GM12878 (cell line): ENCODE results near the gene CD163. TPM values are rescaled to one million over a fixed set of nuclear protein-coding genes. Genes with fewer than 3 reads are reported as not detected.

Experiments used
- ATAC-seq: fragments of 200-7000 bp; cut with Tn5 transposase; 3 replicates; pipeline ENCODE4 v1.9.1; 2020; ENCODE audit warnings: mild to moderate bottlenecking, moderate library complexity
- BruUV-seq: library from RNA; stranded (reverse); fragments of 400-500 nt; replicated peaks from 2 replicates; lab custom pipeline; 2021; lab: Mats Ljungman, UMichigan
- CTCF ChIA-PET: fragments of 300-600 bp; sonication (Branson Sonifier 250); formaldehyde crosslinking; extraction: SDS; loops from one replicate; lab custom pipeline; 2021; ENCODE audit warnings: inconsistent platforms; lab: Yijun Ruan, JAX
- POLR2A ChIA-PET: fragments of 350-600 bp; formaldehyde crosslinking; extraction: SDS; loops from one replicate; lab custom pipeline; 2021; ENCODE audit warnings: inconsistent platforms; lab: Charles Lee
- RAD21 ChIA-PET: fragments of 300-600 bp; sonication (Branson Sonifier 250); formaldehyde crosslinking; loops from one replicate; lab custom pipeline; 2023; ENCODE audit warnings: antibody characterized with exemption; ENCODE audit not compliant: unreplicated experiment; lab: Charles Lee
- SMC1A ChIA-PET: fragments of 300-600 bp; sonication (Branson Sonifier 250); formaldehyde crosslinking; loops from one replicate; lab custom pipeline; 2023; ENCODE audit not compliant: unreplicated experiment, uncharacterized antibody; lab: Charles Lee
- DNase-seq: peaks from one replicate; pipeline ENCODE4 v3.0.0-alpha.2; 2011; ENCODE audit warnings: low read depth, low spot score
- FAIRE-seq: peaks from 3 replicates; lab custom pipeline; 2011; peaks lifted over from hg19 to GRCh38; lab: Jason Lieb, UNC
- H2AFZ ChIP-seq: 2 replicates; pipeline ENCODE4 v1.6.0; 2011; ENCODE audit warnings: low read depth, low read length, control low read depth; ENCODE audit not compliant: control insufficient read depth
- H3K27ac ChIP-seq: 2 replicates; pipeline ENCODE4 v1.5.1; 2011; ENCODE audit warnings: control low read depth; ENCODE audit not compliant: control insufficient read depth, insufficient read depth
- H3K27me3 ChIP-seq, 2 experiments: replicated peaks in 1 of 2; 2 replicates each; pipeline versions ENCODE4 v1.6.0 to v1.6.1; 2011; ENCODE audit warnings: low read length in 1 of 2; ENCODE audit not compliant: control insufficient read depth in 2 of 2, insufficient read depth in 2 of 2
- H3K36me3 ChIP-seq, 2 experiments: 2 replicates each; pipeline ENCODE4 v1.5.1; 2011; ENCODE audit warnings: low read length in 1 of 2; ENCODE audit not compliant: control insufficient read depth in 2 of 2, insufficient read depth in 2 of 2
- H3K4me1 ChIP-seq: 2 replicates; pipeline ENCODE4 v1.6.1; 2011; ENCODE audit warnings: mild to moderate bottlenecking, low read length, moderate library complexity, mixed read lengths; ENCODE audit not compliant: control insufficient read depth, insufficient read depth
- H3K4me2 ChIP-seq: 2 replicates; pipeline ENCODE4 v1.6.0; 2011; ENCODE audit warnings: control low read depth; ENCODE audit not compliant: control insufficient read depth, insufficient read depth
- H3K4me3 ChIP-seq: fragments of 200-600 bp; sonication (generic); 2 replicates; pipeline ENCODE4 v1.5.1; 2016
- H3K79me2 ChIP-seq: 2 replicates; pipeline ENCODE4 v1.6.0; 2011; ENCODE audit warnings: low read length; ENCODE audit not compliant: control insufficient read depth, insufficient read depth
- H3K9ac ChIP-seq: 2 replicates; pipeline ENCODE4 v1.8.0; 2011; ENCODE audit warnings: low read length, control low read depth, mixed read lengths; ENCODE audit not compliant: control insufficient read depth, insufficient read depth
- H3K9me3 ChIP-seq: replicated peaks from 3 replicates; pipeline ENCODE4 v1.5.1; 2011; ENCODE audit warnings: mild to moderate bottlenecking, low read length; ENCODE audit not compliant: control insufficient read depth, insufficient read depth
- H4K20me1 ChIP-seq: 2 replicates; pipeline ENCODE4 v1.6.0; 2011; ENCODE audit not compliant: control insufficient read depth, insufficient read depth
- BCL3 ChIP-seq: IDR thresholded peaks from 2 replicates; pipeline ENCODE4 v1.6.1; 2011; ENCODE audit warnings: borderline replicate concordance, low read depth, mild to moderate bottlenecking, moderate library complexity, low read length; ENCODE audit not compliant: insufficient read depth, poor library complexity, severe bottlenecking
- BRCA1 ChIP-seq: IDR thresholded peaks from 2 replicates; pipeline ENCODE4 v1.6.1; 2011; ENCODE audit warnings: low read depth, low read length, improper control_type of control experiment
- DPF2 ChIP-seq: fragments of 450-650 bp; IDR thresholded peaks from 2 replicates; pipeline ENCODE4 v1.6.1; 2017; ENCODE audit warnings: mild to moderate bottlenecking
- ELK1 ChIP-seq: IDR thresholded peaks from 2 replicates; pipeline ENCODE4 v1.6.1; 2012; ENCODE audit warnings: low read depth, low read length, improper control_type of control experiment
- NR2C2 ChIP-seq: IDR thresholded peaks from 2 replicates; pipeline ENCODE4 v1.6.1; 2011; ENCODE audit warnings: borderline replicate concordance, low read depth; ENCODE audit not compliant: control insufficient read depth, insufficient read length
- NR2F1 ChIP-seq: fragments of 450-650 bp; conservative IDR thresholded peaks from 2 replicates; pipeline ENCODE4 v1.6.1; 2017; ENCODE audit warnings: mild to moderate bottlenecking
- NRF1 ChIP-seq: conservative IDR thresholded peaks from 2 replicates; pipeline ENCODE4 v1.6.1; 2011; ENCODE audit warnings: mild to moderate bottlenecking, low read depth, low read length, improper control_type of control experiment
- ZBTB33 ChIP-seq: fragments of 450-650 bp; IDR thresholded peaks from 2 replicates; pipeline ENCODE4 v1.6.1; 2017; ENCODE audit warnings: mild to moderate bottlenecking
- WGBS: methylation state at CpG from one replicate; pipeline ENCODE4 v1.1.6; 2016; ENCODE audit warnings: low lambda C conversion rate; ENCODE audit not compliant: insufficient replicate concordance, insufficient coverage; ENCODE audit errors: missing lambda C conversion rate; 5-methylcytosine and 5-hydroxymethylcytosine counted together
- in situ Hi-C: fragments of 300-500 bp; cut with MboI; formaldehyde crosslinking; loops from 9 replicates; pipeline ENCODE4 v1.14.3; 2018; ENCODE audit warnings: mixed read lengths
- intact Hi-C: fragments of 100-400 bp; cut with micrococcal nuclease; formaldehyde crosslinking; loops from one replicate; pipeline ENCODE4 v1.14.2; 2022; ENCODE audit not compliant: unreplicated experiment
- polyA plus RNA-seq, 11 experiments: library from polyadenylated mRNA; depleted of rRNA in 4 of 11; unstranded in 6 of 11; stranded (reverse) in 5 of 11; fragments of >200 nt; fragmentation: Nextera tagmentation in 4 of 11; fragmentation: Illumina TruSeq in 1 of 11; extraction: Ambion mirVana in 4 of 11; extraction: Trizol in 1 of 11; gene quantifications; 1 replicate in 1 of 11; 2 replicates in 10 of 11; pipeline versions ENCODE4 v1.2.1 to v1.2.3, GENCODE V29; 2011 to 2016; ENCODE audit warnings: inconsistent platforms in 2 of 11, missing spikeins in 2 of 11, low read depth in 1 of 11
- total RNA-seq, 4 experiments: library from RNA; depleted of rRNA in 3 of 4; stranded (reverse); fragments of >200 nt in 3 of 4; fragmentation: Illumina TruSeq in 1 of 4; extraction: Trizol in 1 of 4; gene quantifications; 2 replicates each; pipeline versions ENCODE4 v1.2.1 to v1.2.3, GENCODE V29; 2013 to 2021
- TF ChIP-seq, protein P1 (sequence below): fragments of 450-650 bp; IDR thresholded peaks from 2 replicates; pipeline ENCODE4 v1.6.1; 2017; ENCODE audit warnings: mild to moderate bottlenecking, low read depth, inconsistent platforms; ENCODE audit not compliant: poor library complexity, severe bottlenecking
- TF ChIP-seq, protein P2 (sequence below): IDR thresholded peaks from 2 replicates; pipeline ENCODE4 v1.6.1; 2012; ENCODE audit warnings: improper control_type of control experiment, low read depth, low read length; ENCODE audit not compliant: insufficient replicate concordance

Gene CD163
- total and polyA plus RNA-seq, 10 of the 15 experiments (the other 5 are each of a cell fraction or from before 2014, with no cell fraction given) = 0.74 TPM; not detected in 9

GRCh38 chr12:7444076-7444475 is 59.5 kb downstream of the CD163 start, which contains the start of gene CD163L1 (continued):
- TF ChIP-seq BCL3 (no peak), ELK1 (no peak)

GRCh38 chr12:7441216-7441615 is 62.4 kb downstream of the CD163 start:
- in situ Hi-C loops (no loop called here), intact Hi-C loops (no loop called here)
- SMC1A ChIA-PET = no interaction called here
- RAD21 ChIA-PET = no interaction called here
- DNase-seq = no peak
- H3K4me1 ChIP-seq = no peaks in the 10 kb centered on the region
- H2AFZ ChIP-seq = no peak overlapping the region
- no peak for FAIRE-seq
- BruUV-seq = no TSS peak
- no peak overlapping the region for H3K4me3 ChIP-seq
- CTCF ChIA-PET = no interaction called here
- no peak overlapping the region for H3K9ac ChIP-seq
- POLR2A ChIA-PET = no interaction called here
- no peaks in the 10 kb centered on the region; the same call in 2 of the 3 replicates for H3K9me3 ChIP-seq
- 65% methylated on average over 1 of the region's 1 CpG for WGBS
- H3K27ac ChIP-seq = no peak overlapping the region
- ATAC-seq = no peak
- H3K27me3 ChIP-seq = peaks cover 0 to 2% of the 10 kb centered on the region in 2 experiments; a peak in 1 of 4 replicates
- H3K79me2 ChIP-seq = no peaks in the 10 kb centered on the region
- no peaks in the 10 kb centered on the region for H3K36me3 ChIP-seq
- no peak overlapping the region for H3K4me2 ChIP-seq
- H4K20me1 ChIP-seq = no peaks in the 10 kb centered on the region
- TF ChIP-seq BRCA1 (no peak), DPF2 (no peak), ZBTB33 (no peak), NR2F1 (no peak), NRF1 (no peak), NR2C2 (no peak)
- TF ChIP-seq, protein P1, sequence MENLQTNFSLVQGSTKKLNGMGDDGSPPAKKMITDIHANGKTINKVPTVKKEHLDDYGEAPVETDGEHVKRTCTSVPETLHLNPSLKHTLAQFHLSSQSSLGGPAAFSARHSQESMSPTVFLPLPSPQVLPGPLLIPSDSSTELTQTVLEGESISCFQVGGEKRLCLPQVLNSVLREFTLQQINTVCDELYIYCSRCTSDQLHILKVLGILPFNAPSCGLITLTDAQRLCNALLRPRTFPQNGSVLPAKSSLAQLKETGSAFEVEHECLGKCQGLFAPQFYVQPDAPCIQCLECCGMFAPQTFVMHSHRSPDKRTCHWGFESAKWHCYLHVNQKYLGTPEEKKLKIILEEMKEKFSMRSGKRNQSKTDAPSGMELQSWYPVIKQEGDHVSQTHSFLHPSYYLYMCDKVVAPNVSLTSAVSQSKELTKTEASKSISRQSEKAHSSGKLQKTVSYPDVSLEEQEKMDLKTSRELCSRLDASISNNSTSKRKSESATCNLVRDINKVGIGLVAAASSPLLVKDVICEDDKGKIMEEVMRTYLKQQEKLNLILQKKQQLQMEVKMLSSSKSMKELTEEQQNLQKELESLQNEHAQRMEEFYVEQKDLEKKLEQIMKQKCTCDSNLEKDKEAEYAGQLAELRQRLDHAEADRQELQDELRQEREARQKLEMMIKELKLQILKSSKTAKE = no peak
- TF ChIP-seq, protein P2, sequence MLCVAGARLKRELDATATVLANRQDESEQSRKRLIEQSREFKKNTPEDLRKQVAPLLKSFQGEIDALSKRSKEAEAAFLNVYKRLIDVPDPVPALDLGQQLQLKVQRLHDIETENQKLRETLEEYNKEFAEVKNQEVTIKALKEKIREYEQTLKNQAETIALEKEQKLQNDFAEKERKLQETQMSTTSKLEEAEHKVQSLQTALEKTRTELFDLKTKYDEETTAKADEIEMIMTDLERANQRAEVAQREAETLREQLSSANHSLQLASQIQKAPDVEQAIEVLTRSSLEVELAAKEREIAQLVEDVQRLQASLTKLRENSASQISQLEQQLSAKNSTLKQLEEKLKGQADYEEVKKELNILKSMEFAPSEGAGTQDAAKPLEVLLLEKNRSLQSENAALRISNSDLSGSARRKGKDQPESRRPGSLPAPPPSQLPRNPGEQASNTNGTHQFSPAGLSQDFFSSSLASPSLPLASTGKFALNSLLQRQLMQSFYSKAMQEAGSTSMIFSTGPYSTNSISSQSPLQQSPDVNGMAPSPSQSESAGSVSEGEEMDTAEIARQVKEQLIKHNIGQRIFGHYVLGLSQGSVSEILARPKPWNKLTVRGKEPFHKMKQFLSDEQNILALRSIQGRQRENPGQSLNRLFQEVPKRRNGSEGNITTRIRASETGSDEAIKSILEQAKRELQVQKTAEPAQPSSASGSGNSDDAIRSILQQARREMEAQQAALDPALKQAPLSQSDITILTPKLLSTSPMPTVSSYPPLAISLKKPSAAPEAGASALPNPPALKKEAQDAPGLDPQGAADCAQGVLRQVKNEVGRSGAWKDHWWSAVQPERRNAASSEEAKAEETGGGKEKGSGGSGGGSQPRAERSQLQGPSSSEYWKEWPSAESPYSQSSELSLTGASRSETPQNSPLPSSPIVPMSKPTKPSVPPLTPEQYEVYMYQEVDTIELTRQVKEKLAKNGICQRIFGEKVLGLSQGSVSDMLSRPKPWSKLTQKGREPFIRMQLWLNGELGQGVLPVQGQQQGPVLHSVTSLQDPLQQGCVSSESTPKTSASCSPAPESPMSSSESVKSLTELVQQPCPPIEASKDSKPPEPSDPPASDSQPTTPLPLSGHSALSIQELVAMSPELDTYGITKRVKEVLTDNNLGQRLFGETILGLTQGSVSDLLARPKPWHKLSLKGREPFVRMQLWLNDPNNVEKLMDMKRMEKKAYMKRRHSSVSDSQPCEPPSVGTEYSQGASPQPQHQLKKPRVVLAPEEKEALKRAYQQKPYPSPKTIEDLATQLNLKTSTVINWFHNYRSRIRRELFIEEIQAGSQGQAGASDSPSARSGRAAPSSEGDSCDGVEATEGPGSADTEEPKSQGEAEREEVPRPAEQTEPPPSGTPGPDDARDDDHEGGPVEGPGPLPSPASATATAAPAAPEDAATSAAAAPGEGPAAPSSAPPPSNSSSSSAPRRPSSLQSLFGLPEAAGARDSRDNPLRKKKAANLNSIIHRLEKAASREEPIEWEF = no peak
